Measurements from ENCODE around the gene SLC25A1.

DNA sequence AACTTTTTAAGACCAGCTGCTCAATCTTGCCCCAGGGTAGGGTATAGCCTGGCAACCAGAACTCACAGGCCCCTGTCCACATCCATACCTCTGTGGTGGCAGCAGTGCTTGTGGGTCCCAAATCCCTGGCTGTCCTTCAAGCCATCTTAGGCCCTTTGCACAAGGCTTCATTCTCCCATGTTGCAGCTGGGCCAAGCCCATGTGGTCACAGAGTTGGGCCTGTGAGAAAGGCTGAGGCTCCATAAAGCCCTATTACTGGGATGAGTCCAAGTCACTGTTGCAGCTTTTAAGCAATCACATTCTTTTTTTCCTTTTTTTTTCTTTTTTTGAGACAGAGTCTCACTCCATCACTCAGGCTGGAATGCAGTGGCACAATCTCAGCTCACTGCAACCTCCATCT is 47.9 kb upstream of the SLC25A1 start:
- no peak for TF ChIP-seq POLR2A (IDR thresholded peaks at IDR 0.05; ENCODE audit: low read depth, low read length)
- TF ChIP-seq TAF1 (IDR thresholded peaks at IDR 0.05; ENCODE audit: borderline replicate concordance, low read depth, low read length) = no peak
- no peak for TF ChIP-seq POLR2AphosphoS5 (IDR thresholded peaks at IDR 0.05; ENCODE audit: low read depth, low read length)

Measured in GM12892 (cell line).